Hepatic stellate cell (primary cell): ENCODE results near the gene KCNIP1.
"Not testable (repeated sequence)": the region's sequence is repeated elsewhere in the genome, so short reads cannot be mapped to it uniquely, and the experiment has no call there.

ENCODE experiments used
- DNase-seq: peaks from one replicate; pipeline ENCODE4 v3.0.0; 2011; ENCODE audit warnings: low spot score

The KCNIP1 gene

DNA sequence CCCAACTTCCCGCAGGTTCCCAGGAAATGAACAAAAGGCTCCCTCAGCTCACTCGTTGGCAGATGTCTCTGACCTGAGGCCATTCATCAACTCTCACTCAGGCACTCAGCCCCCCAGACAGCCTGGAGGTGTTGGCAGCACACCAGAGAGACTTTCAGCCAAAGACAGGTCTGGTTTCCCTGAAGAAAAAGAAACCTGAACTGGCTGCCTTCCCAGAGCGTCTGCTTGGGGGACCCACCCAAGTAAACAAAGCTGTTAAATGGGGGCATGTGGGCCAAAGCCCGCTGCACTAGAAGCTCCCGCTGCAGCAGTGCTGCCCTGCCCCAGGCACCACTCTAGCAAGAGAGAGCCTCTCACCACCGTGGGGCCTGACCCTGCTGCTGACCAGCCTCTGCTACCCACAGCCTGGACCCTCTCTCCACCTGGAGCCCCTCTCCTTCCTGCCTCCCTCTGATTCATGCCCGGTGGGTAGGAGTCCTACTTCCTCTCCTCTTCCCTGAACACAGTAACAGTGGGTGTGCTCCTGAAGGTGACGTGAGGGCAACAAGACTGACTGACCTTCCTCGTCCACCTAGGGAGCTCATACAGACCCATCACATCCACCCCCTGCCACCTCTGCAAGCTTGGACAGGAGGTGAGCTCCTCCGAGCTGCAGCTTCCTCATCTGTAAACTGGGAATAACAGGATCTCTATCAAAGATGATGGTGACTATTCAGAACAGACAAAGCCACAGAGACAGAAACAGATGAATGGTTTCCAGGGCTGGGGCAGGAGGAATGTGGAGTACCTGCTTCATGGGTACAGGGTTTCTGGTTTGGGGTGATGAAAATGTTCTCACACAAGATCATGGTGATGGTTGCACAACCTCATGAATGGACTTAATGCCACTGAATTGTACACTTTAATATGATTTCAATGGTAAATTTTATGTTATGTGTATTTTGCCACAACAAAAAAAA is 248.7 kb downstream of the KCNIP1 start:
- DNase-seq = no peak

DNA sequence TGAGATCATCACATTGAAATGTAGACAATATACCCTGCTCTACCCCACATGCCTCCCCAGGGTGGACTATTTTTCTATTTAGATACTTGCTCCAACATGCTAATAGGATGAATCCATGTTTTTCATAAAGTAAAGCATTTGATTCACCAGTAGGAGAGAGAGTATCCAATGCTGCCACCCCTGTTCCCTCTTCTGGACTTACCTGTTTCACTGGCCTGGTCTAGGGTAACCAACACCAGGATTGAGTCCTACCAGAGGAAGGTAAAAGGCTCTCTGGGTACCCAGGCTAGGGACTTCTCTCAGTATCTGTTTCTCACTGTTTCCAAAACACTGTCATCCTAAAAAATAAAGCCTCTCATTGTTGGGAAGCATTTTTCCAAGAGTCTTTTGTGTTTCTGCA is 249.5 kb downstream of the KCNIP1 start:
- no peak for DNase-seq

DNA sequence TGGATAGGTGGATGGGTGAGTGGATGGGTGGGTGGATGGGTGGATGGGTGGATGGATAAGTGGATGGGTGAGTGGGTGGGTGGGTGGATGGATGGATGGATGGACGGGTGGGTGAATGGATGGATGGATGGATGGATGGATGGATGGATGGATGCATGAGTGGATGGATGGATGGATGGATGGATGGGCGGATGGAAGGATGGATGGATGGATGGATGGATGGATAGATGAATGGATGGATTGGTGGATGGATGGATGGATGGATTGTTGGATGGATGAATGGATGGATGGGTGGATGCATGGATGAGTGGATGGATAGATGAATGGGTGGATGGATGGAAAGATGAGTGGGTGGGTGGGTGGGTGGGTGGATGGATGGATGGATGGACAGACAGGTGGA is 250.7 kb downstream of the KCNIP1 start:
- not testable (repeated sequence) for DNase-seq

DNA sequence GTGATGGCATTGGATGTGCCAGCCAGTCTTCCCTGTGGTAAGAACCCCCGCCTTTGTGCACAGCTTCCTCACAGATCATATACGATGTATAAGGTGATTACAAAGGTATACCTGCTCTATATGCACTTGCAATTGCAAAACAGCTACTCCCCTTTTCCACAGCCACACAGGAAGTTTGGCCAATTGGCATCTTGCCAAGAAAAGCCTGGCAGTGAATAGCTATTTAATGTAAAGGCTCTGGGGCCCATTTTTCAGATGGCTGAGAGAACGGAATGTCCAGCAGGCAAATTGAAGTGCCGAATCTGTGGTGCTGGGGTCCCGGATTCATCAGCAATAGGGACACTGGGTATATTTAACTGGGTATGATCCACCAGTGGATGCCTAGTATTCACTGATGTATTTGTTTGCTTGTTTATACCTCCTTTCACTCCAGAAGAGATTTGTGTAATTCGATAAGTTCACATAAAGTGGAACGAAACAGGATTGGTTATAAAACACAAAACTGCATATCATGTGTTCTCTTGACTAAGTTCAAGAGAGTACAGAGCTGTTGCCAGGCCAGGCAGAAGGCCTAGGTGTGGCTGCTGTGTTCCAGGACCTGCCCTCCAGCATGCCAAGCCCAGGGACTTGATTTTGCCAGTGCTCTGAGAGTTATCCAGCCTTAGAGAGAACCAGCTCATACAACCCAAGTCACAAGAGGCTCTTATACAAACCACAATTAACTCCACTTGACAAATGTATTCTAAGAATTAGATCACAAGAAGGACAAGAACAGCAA is 252.0 kb downstream of the KCNIP1 start:
- DNase-seq = no peak

DNA sequence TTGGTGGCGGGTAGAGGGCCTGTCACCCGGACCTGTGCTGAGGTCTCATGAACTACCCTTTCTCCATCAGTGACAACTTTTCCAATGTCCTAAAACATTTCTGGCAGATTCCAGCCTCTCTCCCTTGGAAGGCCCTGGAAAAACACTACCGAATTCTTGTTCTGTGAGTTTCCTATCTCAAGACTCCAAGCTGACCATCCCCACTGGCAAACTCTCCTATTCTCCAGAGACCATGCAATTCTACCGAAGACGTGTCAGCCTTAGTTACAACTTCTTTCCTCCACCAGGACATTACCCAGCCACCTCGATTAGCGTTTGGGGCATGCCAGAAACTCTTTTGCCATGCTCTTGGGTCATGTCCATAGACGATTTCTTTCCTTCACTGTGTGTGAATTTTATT is 252.9 kb downstream of the KCNIP1 start:
- DNase-seq = no peak

DNA sequence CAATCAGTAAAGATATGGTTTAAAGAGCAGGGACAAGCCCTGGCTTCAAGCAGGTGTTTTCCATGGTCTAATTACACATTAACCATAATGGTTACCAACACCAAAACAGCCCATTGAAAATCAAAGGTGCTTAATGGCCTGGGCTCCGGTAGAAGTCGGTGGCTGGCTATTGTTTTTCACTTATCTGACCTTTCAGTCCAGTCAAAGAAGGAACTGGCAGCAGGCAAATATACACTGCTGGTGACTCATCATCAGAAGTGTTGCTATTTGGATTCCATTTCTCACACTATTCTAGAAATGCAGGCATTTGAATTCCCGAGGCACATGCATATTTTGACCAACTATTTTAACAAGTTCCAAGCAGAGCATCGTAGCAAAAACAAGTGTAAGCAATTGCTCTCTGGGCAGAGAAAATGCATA is 253.4 kb downstream of the KCNIP1 start:
- DNase-seq = no peak

DNA sequence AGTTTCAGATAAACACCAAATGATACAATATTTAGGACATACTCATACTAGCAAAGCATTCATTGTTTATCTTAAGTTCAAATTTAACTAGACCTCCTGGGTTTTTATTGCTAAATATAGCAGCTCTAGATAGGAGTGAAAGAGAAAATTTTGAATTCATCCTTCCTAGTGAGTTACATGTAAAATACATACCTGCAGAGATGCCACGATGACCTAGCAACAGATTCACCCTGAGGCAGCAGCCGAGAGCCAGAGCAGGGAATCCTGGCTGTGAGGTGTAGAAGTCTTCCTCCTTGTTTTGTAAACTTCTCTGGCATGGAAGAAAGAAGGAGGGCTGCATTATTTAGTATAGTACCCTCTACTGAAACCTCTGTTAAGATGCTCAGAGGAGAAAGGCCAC is 253.8 kb downstream of the KCNIP1 start:
- no peak for DNase-seq

DNA sequence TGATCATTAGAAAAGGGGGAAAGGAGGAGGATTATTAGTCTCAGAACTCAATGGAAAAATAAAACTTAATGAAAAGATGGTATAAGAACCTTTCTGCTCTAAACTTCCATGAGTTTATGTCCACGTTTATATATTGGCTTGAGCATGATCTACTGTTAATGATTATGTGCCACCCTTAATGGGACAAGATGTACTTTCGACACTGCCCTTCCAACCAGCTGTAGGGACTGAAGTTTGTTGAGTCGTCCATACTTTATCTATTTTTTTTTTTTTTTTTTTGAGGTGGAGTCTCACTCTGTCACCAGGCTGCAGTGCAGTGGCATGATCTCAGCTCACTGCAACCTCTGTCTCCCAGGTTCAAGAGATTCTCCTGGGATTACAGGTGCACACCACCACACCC is 254.7 kb downstream of the KCNIP1 start:
- no peak for DNase-seq

DNA sequence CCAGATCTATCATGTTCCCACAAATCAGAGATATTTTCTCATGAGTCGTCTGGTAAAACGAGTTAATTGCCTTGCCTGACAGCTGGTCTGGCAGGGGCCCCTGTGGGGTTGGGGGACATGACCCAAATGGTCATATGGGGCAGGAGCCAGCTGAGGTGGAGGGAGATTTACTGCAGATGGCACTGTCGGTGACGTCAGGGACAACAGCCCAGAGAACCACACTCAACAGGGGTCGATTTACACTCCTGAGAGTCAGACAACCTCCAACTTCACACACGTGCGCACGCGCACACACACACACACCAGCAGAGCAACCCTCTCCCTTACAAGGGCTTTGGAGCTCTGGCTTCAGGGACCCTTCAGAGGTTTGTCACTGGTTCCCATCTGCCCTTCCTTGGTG is 256.3 kb downstream of the KCNIP1 start:
- no peak for DNase-seq

DNA sequence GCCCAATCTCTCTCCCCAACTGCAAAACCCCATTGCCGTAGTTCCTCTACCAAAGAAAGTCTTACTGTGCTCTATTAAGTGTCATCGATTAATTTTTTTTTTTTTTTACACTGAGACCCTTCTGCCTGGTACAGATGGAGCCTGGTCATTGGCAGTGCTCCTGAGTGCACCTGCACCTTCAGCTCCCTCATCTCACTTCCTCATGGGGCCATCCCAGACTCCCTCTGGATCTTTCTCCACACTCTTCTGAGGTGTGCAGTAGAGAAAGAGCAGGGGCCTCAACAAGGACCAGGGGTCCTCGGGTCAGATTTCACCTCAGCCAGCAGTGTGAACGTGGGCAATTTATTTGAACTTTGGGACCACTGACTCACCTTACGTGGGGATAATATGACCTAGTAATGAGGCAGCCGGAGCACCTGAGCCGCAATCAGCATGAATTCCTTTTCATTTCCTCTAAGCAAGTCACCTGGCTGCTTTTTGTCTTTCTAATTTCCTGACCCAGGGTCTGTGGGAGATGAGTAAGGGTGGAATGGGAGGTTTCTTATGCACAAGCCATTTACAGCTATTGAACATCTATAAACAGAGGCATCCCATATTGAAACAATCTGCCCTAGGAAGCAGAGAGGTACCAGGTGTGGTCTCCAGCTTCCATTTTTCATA is 257.4 kb downstream of the KCNIP1 start:
- DNase-seq = no peak

DNA sequence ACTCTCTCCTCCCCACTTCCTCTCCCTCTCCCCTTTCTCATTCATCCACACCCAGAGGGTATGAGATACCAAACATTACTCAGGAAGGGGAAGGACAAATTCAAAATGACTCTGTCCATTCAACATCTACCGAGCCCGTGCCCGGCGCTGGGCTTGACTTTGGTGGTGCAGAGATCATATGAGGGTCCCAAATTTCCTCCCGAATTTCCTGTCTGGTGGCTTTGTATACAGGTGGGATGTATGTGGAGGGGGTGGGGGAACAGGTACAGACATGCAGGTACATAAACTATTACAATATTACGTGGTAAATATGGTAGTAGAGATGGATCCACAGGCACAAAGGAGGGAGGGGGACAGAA is 257.9 kb downstream of the KCNIP1 start:
- no peak for DNase-seq

DNA sequence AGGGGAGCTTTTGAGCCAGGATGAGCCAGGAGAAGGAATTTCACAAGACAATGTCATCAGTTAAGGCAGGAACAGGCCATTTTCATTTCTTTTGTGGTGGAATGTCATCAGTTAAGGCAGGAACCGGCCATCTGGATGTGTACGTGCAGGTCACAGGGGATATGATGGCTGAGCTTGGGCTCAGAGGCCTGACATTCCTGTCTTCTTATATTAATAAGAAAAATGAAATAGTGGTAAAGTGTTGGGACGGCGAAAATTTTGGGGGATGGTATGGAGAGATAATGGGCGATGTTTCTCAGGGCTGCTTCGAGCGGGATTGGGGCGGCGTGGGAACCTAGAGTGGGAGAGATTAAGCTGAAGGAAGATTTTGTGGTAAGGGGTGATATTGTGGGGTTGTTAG is 258.5 kb downstream of the KCNIP1 start:
- DNase-seq = not testable (repeated sequence)

DNA sequence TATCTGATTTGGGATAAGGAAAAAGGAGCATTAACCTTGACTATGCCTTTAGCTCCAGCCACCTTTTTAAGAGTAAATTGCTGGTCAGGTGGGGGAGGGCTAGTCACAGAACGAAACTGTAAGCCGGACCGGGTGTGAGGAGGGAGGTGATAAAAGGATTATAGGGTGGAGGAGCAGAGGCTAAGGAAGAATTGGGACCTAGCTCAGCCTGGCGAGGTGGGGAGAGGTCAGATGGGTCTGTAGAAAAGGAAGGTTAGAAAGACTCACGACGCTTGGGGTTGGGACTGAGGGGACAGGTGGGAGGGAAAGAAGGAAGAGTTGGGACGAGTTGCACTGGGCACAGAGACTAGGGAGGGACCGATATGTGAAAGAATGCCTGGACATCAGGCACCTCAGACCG is 262.0 kb downstream of the KCNIP1 start:
- DNase-seq = not testable (repeated sequence)

DNA sequence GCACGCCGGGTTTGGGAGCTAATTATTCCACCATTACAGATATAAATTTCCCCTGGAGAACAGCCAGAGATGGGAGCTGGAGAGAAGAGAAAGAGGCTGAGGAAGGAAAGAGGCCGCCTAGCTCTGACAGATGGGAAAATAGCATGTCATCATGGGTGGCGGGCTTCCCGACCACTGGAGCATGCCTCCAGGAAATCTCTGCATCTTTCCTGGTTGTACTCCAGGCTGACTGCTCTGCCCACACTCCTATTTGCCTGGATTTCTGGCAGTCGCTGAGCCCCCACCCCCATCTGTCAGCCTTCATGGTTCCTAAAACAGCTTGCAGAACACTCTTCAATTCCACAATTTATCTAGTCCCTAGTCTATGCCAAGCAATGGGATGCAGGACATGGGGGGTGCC is 265.4 kb downstream of the KCNIP1 start:
- DNase-seq = no peak

DNA sequence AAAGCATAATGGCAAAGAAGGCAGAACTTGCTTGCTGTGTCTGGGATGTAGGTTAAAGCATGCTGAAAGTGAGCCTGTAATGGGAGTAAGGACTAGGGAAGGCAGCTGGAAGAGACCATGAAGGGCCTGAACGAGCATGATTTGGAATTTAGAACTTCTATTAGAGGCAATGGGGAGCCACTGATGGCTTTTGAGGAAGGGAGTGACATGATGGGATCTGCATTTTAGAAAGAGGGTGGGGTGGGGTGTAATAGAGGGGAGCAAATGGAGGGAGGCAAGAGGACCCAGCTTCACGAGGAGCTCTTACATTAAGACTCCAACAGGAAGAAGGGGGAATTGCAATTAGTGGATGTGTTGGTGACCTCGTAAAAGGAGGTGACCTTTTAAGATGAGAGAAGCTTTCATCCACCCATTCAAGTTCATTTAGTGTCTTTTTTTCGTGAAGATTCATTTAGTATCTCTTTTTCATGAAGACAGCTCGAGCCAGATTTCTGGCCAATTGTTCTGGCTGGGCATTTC is 266.1 kb downstream of the KCNIP1 start:
- DNase-seq = no peak

DNA sequence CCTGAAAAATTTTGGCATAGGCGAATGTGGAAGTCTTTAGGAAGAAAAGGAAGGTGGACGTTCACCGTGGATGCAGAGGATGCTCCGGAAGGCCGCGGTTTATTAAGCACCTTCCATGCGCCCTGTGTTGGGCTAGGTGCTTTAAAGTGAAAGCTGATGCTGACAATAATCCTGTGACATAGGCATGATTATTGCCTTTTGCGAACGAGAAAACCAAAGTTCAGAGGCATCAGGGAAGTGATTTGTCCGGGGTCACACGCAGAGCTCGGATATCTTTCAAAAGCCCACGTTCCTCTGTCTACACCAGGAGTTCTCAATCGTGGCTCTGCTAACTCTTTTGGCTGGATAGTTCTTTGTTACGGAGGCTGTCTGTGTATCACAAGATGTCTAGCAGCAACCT is 267.7 kb downstream of the KCNIP1 start:
- DNase-seq = no peak

DNA sequence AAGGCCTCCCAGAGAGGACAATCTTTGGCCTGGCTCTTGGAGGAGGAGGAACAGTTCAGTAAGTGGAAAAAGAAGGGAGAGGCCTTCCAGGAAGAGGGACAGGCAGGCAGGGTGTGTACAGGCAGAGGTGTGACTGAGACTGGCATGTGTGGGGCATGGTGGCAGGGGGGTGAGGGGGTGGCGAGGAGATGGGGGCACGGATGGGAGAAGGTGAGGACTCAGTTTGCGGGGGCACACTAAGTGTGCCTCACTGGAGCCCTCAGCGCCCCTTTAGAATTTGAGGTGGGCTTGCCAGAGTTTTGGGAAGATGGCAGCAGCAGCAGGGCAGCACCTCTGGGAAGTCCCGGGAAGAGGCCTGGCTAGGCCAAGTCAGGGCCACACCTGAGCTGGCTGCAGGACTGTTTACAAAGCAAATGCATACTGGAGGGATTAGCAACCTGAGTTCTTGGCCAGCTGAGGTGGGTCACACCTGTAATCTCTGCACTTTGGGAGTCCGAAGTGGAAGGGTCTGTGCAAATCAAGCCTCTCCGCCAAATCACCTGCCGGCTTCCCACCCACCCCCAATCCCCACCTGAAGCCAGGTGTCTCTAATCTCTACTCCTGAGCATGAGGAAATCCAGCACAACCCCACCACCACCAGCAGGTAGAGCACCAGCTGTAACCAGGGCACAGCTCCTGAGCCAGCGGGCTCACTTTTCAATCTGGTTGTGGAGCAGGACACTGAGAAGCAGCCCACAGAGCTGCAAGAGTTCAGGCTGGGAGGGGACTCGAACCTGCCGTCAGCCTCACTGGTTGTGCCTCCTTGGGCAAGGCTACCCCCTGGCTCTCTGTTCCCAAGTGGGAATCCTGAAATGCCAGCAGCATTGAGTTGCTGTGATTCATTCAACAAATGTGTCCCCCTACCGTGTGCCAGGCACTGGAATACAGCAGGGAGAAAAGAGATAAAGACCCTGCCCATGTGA is 269.5 kb downstream of the KCNIP1 start:
- no peak for DNase-seq

DNA sequence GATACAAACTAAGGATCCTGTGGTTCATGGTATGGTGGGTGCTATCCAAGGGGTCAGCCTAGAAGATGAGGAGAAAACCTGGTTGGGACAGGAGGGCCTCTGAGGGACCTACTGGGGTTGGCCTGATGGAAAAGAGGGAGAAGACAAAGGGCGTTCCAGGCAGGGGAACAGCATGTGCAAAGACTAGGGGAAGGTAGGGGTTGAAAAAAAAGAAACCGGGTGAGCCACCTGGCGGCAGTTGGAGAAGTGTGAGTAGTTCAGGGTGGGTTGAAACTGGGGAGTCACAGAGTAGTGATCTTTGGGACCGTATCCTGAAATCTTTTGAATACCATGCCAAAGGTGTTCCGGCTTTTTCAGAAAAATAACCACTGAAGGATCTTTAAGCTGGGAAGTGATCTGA is 271.0 kb downstream of the KCNIP1 start:
- DNase-seq = no peak

DNA sequence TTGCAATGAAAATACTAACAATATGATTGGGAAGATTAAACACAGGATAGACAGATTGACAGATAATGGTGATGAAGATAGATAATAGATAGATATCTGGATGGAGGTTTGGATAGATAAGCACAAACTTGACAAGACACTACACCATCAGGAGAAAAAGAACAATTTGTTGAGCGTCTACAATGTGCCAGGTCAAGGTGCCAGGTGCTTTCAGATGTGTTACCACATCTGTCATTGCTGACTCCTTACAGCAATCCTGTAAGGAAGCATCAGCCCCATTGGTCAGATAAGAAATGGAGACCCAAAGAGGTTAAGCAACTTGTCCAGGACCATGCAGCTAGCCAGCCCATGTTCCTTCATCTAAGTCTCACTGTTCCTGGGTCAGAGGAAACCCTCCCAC is 278.1 kb downstream of the KCNIP1 start:
- DNase-seq = no peak

DNA sequence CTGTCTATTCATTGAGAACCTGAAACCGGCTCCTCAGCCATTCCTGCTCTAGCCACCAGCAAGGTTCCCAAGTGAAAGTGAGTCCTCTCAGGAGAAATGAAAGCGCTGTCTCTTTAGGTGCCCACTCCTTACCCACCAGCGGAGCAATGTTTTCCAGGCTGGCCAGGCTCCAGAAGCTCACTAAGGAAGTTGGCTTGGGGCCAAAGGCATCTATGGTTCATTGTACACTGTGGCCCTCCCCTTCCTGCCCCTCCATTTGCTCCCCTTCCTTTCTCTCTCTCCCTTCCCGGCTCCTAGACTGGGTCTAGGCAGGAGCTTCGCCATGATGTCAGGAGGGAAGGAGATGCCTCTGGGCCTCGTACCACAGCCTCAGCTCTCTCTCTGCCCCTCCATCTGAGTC is 278.6 kb downstream of the KCNIP1 start:
- DNase-seq = no peak

DNA sequence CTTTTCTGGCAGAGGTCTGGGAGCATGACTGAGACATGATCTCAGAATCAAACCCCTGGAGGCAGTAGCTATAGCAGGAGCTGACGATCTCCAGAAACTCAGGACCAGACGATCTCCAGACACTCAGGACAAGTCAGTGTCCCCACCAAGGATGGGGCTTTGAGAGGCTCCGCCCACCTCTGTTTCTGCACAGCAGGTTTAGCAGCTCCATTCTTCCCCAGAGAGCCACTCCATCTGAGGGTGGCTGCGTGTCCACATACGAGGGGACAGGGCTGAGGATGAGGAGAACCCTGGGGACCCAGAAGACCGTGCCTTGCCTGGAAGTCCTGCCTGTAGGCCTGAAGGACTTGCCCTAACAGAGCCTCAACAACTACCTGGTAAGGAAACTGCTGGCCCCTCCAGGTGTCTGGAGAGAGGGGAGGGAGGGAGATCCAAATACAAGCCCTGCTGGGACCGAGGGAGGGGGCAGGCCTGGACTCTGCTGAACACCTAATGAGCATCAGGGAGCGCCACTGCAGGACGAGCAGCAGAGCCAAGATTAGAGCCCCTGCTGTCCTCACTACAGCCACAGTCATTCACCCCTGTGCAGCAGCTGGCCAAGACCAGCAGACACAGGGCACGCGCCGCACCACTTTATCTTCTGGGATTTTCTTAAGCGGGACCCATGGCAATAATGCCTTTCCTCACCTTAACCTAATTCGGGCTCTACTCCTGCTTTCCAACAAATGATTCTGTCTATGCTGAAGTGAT is 279.9 kb downstream of the KCNIP1 start, which contains the start of gene GABRP:
TSS of gene GABRP (plus strand) at position 228 of the 750 bp plus-strand sequence. CDS start 4,891 bp downstream, outside the sequence.
- DNase-seq = no peak
